ENCODE results near the gene SEC16A. TPM values are rescaled to one million over a fixed set of nuclear protein-coding genes. Genes with fewer than 3 reads are reported as not detected.

Gene SEC16A
- total RNA-seq, 1 donor from 2014 or later = 89.9 TPM

DNA sequence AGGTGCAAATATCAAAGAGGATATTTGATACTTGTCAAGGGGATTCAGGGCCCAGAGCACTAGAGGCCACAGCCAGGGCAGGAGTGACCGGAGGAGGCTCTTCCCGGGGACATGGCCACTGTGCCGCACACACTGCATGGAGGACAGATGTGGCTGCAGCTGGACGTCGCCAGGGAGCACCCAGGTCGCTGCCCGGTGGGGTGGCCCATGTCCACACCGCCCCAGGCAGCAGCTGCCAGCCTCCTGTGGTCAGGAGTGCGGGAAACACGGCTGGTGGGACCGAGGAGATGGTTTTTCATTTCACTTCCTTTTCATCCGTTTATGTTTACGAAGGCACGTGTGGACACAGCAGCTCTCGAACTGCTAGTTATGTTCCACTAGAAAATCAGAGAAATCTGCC lies 15.1 kb downstream of the SEC16A start:
- no peaks in the 10 kb centered on the region for H3K4me1 Mint-ChIP-seq
- no peaks in the 10 kb centered on the region for H3K27me3 Mint-ChIP-seq (ENCODE audit: low read depth)
- H3K4me3 Mint-ChIP-seq = no peak overlapping the region
- DNase-seq (ENCODE audit: low spot score in 2 of 2, unreplicated experiment in 2 of 2) = no peak
- peaks cover 25% of the 10 kb centered on the region for H3K36me3 Mint-ChIP-seq
- H3K9me3 Mint-ChIP-seq = no peaks in the 10 kb centered on the region
- no peak overlapping the region for H3K27ac Mint-ChIP-seq
- TF ChIP-seq, protein P1, sequence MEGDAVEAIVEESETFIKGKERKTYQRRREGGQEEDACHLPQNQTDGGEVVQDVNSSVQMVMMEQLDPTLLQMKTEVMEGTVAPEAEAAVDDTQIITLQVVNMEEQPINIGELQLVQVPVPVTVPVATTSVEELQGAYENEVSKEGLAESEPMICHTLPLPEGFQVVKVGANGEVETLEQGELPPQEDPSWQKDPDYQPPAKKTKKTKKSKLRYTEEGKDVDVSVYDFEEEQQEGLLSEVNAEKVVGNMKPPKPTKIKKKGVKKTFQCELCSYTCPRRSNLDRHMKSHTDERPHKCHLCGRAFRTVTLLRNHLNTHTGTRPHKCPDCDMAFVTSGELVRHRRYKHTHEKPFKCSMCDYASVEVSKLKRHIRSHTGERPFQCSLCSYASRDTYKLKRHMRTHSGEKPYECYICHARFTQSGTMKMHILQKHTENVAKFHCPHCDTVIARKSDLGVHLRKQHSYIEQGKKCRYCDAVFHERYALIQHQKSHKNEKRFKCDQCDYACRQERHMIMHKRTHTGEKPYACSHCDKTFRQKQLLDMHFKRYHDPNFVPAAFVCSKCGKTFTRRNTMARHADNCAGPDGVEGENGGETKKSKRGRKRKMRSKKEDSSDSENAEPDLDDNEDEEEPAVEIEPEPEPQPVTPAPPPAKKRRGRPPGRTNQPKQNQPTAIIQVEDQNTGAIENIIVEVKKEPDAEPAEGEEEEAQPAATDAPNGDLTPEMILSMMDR (IDR thresholded peaks at IDR 0.05; ENCODE audit: unreplicated experiment) = no peak

DNA sequence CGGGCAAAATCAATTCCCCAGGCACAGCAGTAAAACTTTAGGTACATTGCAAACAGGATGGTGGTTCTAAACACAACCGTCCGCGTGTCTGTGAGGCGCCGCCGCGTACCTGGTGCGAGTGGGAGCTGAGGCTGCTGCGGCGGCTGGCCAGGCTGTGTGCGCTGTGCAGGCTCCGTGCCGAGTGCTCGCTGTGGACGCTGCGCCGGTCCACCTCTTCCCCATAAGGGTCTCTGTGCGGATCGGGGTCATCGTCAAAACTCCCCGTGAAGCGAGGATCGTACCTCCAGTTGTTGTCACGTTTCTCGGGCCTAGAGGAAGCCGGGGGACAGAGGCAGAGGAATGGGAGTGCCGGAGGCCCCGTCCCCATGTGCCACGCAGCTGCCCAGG lies 16.7 kb downstream of the SEC16A start:
- H3K27ac Mint-ChIP-seq = no peak overlapping the region
- DNase-seq (ENCODE audit: low spot score in 2 of 2, unreplicated experiment in 2 of 2) = no peak
- peaks cover 32% of the 10 kb centered on the region for H3K36me3 Mint-ChIP-seq
- no peaks in the 10 kb centered on the region for H3K27me3 Mint-ChIP-seq (ENCODE audit: low read depth)
- H3K9me3 Mint-ChIP-seq = no peaks in the 10 kb centered on the region
- H3K4me1 Mint-ChIP-seq = no peaks in the 10 kb centered on the region
- H3K4me3 Mint-ChIP-seq = no peak overlapping the region
- TF ChIP-seq, protein P1 (IDR thresholded peaks at IDR 0.05; ENCODE audit: unreplicated experiment) = no peak

DNA sequence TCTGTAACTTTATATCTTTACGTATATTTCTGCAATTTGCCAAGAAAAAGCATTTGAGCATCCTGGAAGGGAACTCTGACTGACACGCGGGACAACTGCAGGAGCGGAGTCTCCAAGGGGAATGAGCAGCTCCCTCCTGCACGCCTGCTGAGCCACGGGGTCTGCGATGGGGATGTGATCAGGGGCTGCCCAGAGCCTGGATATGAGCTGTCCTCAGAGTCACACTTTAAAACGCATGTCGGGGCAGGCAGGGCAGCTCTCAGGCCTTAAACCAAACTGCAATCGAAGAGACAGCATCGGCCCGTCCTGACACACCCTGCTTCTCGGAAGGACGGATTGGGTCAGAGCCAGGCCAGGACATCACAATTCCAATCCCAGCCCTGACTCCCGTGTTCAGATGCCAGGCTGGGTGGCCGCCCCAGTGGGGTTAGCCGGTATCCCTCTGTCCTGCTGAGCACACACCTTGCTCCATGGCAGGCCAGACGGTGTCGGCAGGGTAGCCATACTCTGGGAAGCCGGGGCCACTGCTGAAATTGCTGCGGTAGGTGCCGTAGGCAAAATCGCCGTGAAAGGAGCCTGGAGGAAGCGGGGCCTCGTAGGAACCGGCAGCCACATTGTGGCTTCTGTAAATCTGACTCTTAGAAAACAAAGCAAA lies 17.2 kb downstream of the SEC16A start:
- no peaks in the 10 kb centered on the region for H3K27me3 Mint-ChIP-seq (ENCODE audit: low read depth)
- no peak for DNase-seq (ENCODE audit: low spot score in 2 of 2, unreplicated experiment in 2 of 2)
- no peaks in the 10 kb centered on the region for H3K9me3 Mint-ChIP-seq
- TF ChIP-seq, protein P1 (IDR thresholded peaks at IDR 0.05; ENCODE audit: unreplicated experiment) = no peak
- no peaks in the 10 kb centered on the region for H3K4me1 Mint-ChIP-seq
- H3K36me3 Mint-ChIP-seq = peaks cover 36% of the 10 kb centered on the region
- no peak overlapping the region for H3K27ac Mint-ChIP-seq
- no peak overlapping the region for H3K4me3 Mint-ChIP-seq

DNA sequence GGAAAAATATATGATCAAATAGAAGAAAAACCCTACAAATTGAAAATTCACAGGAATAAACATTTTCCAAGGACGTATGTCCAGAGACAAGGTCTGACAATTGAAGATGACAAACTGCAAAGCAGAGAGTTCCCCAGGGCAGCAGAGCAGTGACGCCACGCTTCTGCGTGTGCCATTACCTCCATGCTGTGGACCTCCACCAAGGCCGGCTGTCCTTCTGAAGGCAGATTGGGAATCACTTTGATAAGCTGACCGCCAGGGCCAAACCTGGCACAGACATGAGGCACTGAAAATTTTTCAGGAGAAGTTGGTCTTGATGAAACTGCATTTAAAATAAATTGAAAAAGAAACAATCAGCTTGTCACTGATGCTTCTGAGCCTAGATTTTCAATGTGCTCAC lies 18.6 kb downstream of the SEC16A start:
- Mint-ChIP-seq H3K9me3 (no peaks in the 10 kb centered on the region), H3K4me1 (no peaks in the 10 kb centered on the region), H3K27ac (no peak overlapping the region), H3K4me3 (no peak overlapping the region), H3K27me3 (ENCODE audit: low read depth) (no peaks in the 10 kb centered on the region), H3K36me3 (peaks cover 42% of the 10 kb centered on the region)
- TF ChIP-seq, protein P1 (IDR thresholded peaks at IDR 0.05; ENCODE audit: unreplicated experiment) = no peak
- no peak for DNase-seq (ENCODE audit: low spot score in 2 of 2, unreplicated experiment in 2 of 2)

DNA sequence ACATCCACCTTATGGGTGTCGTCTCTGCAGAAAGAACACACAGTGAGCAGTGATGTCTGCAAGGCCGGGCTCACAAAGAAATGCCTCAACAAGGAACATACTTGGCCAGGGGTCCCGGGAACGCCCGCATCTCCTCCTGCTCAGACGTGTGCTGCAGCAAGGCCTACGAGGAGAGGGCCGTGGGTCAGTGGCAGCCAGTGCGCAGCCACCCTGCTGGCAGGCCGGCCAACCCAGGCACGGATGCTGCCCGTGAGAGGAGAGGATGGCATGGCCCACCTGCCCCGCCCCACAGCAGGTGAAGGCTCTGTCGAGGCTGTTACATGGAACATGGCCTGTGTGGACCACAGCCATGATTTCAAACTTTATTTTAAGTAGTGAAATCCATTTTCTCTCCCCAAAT lies 19.3 kb downstream of the SEC16A start:
- Mint-ChIP-seq H3K36me3 (peaks cover 48% of the 10 kb centered on the region), H3K4me3 (no peak overlapping the region), H3K27ac (no peak overlapping the region), H3K27me3 (ENCODE audit: low read depth) (no peaks in the 10 kb centered on the region), H3K4me1 (no peaks in the 10 kb centered on the region), H3K9me3 (no peaks in the 10 kb centered on the region)
- TF ChIP-seq, protein P1 (IDR thresholded peaks at IDR 0.05; ENCODE audit: unreplicated experiment) = no peak
- no peak for DNase-seq (ENCODE audit: low spot score in 2 of 2, unreplicated experiment in 2 of 2)

DNA sequence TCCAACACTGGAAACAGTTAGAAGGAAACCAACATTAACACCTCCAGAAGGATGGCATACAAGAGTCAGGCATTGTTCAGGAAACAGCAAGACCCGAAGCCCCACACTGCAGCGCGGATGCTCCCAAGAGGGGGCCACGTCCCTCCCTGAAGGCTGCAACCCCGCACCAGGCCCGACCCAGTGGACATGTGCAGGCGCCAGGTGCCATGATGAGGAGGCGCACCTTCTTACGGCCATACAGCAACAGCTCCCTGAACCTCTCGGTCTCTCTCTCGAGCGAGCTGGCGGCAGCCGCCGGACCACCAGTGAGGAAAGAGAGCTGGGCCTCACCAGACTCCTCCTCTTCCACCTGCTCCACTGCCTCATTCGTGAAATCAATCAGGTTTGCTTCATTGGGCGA lies 20.2 kb downstream of the SEC16A start:
- Mint-ChIP-seq H3K27me3 (ENCODE audit: low read depth) (no peaks in the 10 kb centered on the region), H3K4me3 (no peak overlapping the region), H3K36me3 (peaks cover 49% of the 10 kb centered on the region), H3K27ac (no peak overlapping the region), H3K4me1 (no peaks in the 10 kb centered on the region), H3K9me3 (no peaks in the 10 kb centered on the region)
- TF ChIP-seq, protein P1 (IDR thresholded peaks at IDR 0.05; ENCODE audit: unreplicated experiment) = no peak
- no peak for DNase-seq (ENCODE audit: low spot score in 2 of 2, unreplicated experiment in 2 of 2)

All from mesothelial cell of epicardium (in vitro differentiated cells).